Erythroblast (primary cell): ENCODE results near the gene VAV3.

ENCODE experiments used
- GATA1 ChIP-seq: IDR thresholded peaks from 2 replicates; pipeline ENCODE4 v1.6.1; 2011; ENCODE audit warnings: low read depth, mild to moderate bottlenecking, control low read depth, low read length, moderate library complexity
- POLR2A ChIP-seq: IDR thresholded peaks from 2 replicates; pipeline ENCODE4 v1.6.1; 2011; ENCODE audit warnings: mild to moderate bottlenecking, low read length

DNA sequence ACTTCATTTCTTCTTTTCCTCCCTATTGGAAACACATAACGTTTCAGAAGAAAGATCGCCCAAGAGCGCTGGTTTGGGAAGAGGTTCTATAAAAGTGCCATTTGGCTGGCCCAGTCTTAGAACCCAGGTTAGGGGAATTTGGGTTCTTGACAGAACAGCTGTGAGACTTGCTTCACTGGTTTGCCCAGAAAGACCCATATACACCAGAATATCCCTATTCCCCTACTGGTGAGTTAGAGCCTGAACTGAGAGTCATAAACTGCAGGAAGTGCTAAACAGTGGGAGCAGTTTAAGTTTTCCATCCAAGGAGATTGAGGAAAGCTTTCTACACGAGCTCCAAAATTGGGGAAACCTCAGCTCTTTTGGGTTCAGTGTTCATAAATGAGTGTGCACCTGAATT, 275.2 kb downstream of the VAV3 start:
- TF ChIP-seq POLR2A (no peak), GATA1 (no peak)
